Loucy (cell line): ENCODE results near the gene CNP.

Source experiments
- H2AFZ ChIP-seq: fragments of 200-600 bp; sonication (generic); 2 replicates; pipeline ENCODE4 v1.6.0; 2016; ENCODE audit warnings: antibody characterized with exemption, mild to moderate bottlenecking, low read length, moderate library complexity
- H3F3A ChIP-seq: fragments of 200-600 bp; 2 replicates; pipeline ENCODE4 v1.6.0; 2016; ENCODE audit warnings: antibody characterized with exemption, low read depth, mild to moderate bottlenecking
- H3K27me3 ChIP-seq: fragments of 200-600 bp; sonication (generic); 2 replicates; pipeline ENCODE4 v1.6.1; 2014; ENCODE audit warnings: low read length, mild to moderate bottlenecking; ENCODE audit not compliant: insufficient read depth, poor library complexity, severe bottlenecking
- H3K36me3 ChIP-seq: fragments of 200-600 bp; sonication (generic); 2 replicates; pipeline ENCODE4 v1.6.1; 2016; ENCODE audit warnings: low read length; ENCODE audit not compliant: insufficient read depth
- H3K4me1 ChIP-seq: fragments of 200-600 bp; sonication (generic); 2 replicates; pipeline ENCODE4 v1.5.1; 2014; ENCODE audit warnings: low read length, mild to moderate bottlenecking; ENCODE audit not compliant: insufficient read depth, poor library complexity, severe bottlenecking
- H3K4me2 ChIP-seq: fragments of 200-600 bp; sonication (generic); 2 replicates; pipeline ENCODE4 v1.6.0; 2014; ENCODE audit warnings: antibody characterized with exemption, low read length, low read depth, mild to moderate bottlenecking; ENCODE audit not compliant: poor library complexity, severe bottlenecking
- H3K4me3 ChIP-seq: fragments of 200-600 bp; sonication (generic); 2 replicates; pipeline ENCODE4 v1.5.1; 2014; ENCODE audit warnings: low read length, mild to moderate bottlenecking, mixed read lengths; ENCODE audit not compliant: poor library complexity, severe bottlenecking
- H3K79me2 ChIP-seq: fragments of 200-600 bp; sonication (generic); 2 replicates; pipeline ENCODE4 v1.6.1; 2014; ENCODE audit warnings: low read length; ENCODE audit not compliant: insufficient read depth
- H3K9ac ChIP-seq: fragments of 200-600 bp; sonication (generic); 2 replicates; pipeline ENCODE4 v1.6.0; 2014; ENCODE audit warnings: mild to moderate bottlenecking, low read depth, low read length, moderate library complexity; ENCODE audit not compliant: poor library complexity, severe bottlenecking
- H3K9me2 ChIP-seq: fragments of 200-600 bp; sonication (generic); replicated peaks from 2 replicates; pipeline ENCODE4 v1.6.1; 2016; ENCODE audit warnings: low read depth, low read length, mixed read lengths
- H3K9me3 ChIP-seq: fragments of 200-600 bp; sonication (generic); 2 replicates; pipeline ENCODE4 v1.6.1; 2014; ENCODE audit warnings: mild to moderate bottlenecking, antibody characterized with exemption, low read length, low read depth; ENCODE audit not compliant: insufficient read depth
- H4K20me1 ChIP-seq: fragments of 200-600 bp; sonication (generic); 2 replicates; pipeline ENCODE4 v1.6.0; 2014; ENCODE audit warnings: antibody characterized with exemption, low read length, mild to moderate bottlenecking; ENCODE audit not compliant: insufficient read depth, poor library complexity, severe bottlenecking
- CTCF ChIP-seq: fragments of 200-600 bp; sonication (generic); conservative IDR thresholded peaks from 2 replicates; pipeline ENCODE4 v1.5.1; 2014; ENCODE audit warnings: mild to moderate bottlenecking, antibody characterized with exemption, low read length
- EZH2phosphoT487 ChIP-seq: fragments of 200-600 bp; IDR thresholded peaks from 2 replicates; pipeline ENCODE4 v1.6.1; 2018; ENCODE audit warnings: antibody characterized with exemption, mild to moderate bottlenecking, moderate library complexity, borderline replicate concordance

CNP gene

GRCh38 chr17:41974031-41974430 is 7.4 kb downstream of the CNP start:
- H3K9me3 ChIP-seq, result no peaks in the 10 kb centered on the region
- no peak overlapping the region for H3K4me2 ChIP-seq
- no peaks in the 10 kb centered on the region for H3K9me2 ChIP-seq
- H3K27me3 ChIP-seq, result no peaks in the 10 kb centered on the region
- no peaks in the 10 kb centered on the region for H4K20me1 ChIP-seq
- no peak overlapping the region for H3K9ac ChIP-seq
- H3K79me2 ChIP-seq, result peaks cover 17% of the 10 kb centered on the region; the same call in 1 of the 2 replicates
- peaks cover 60% of the 10 kb centered on the region; the same call in 1 of the 2 replicates for H3K36me3 ChIP-seq
- no peaks in the 10 kb centered on the region for H3K4me1 ChIP-seq
- TF ChIP-seq EZH2phosphoT487, result no peak
- TF ChIP-seq CTCF, result no peak
- no peak overlapping the region for H3K4me3 ChIP-seq
- no peak overlapping the region for H2AFZ ChIP-seq
- H3F3A ChIP-seq, result no peaks in the 10 kb centered on the region

- Histone ChIP-seq H3K36me3 (peaks cover 60% of the 10 kb centered on the region; the same call in 1 of the 2 replicates), H3K4me1 (no peaks in the 10 kb centered on the region)
Observed at GRCh38 chr17:41974658-41975057, 8.1 kb downstream of the CNP start.

GRCh38 chr17:41975099-41976083 is 8.8 kb downstream of the CNP start:
- Histone ChIP-seq H3K9me2 (no peaks in the 10 kb centered on the region), H3K4me3 (no peak overlapping the region), H4K20me1 (no peaks in the 10 kb centered on the region), H3K9me3 (no peaks in the 10 kb centered on the region), H3K9ac (no peak overlapping the region), H3K27me3 (no peaks in the 10 kb centered on the region), H2AFZ (no peak overlapping the region), H3K79me2 (peaks cover 11% of the 10 kb centered on the region; the same call in 1 of the 2 replicates), H3F3A (no peaks in the 10 kb centered on the region), H3K4me2 (no peak overlapping the region), H3K36me3 (peaks cover 64% of the 10 kb centered on the region; the same call in 1 of the 2 replicates), H3K4me1 (no peaks in the 10 kb centered on the region)
- TF ChIP-seq CTCF, result no peak
- TF ChIP-seq EZH2phosphoT487, result no peak

More at GRCh38 chr17:41974658-41975057, 8.1 kb downstream of the CNP start:
- Histone ChIP-seq H3K79me2 (peaks cover 14% of the 10 kb centered on the region; the same call in 1 of the 2 replicates), H4K20me1 (no peaks in the 10 kb centered on the region), H2AFZ (no peak overlapping the region), H3K9ac (no peak overlapping the region), H3F3A (no peaks in the 10 kb centered on the region), H3K27me3 (no peaks in the 10 kb centered on the region), H3K9me2 (no peaks in the 10 kb centered on the region), H3K4me2 (no peak overlapping the region), H3K4me3 (no peak overlapping the region), H3K9me3 (no peaks in the 10 kb centered on the region)
- TF ChIP-seq EZH2phosphoT487, result no peak
- TF ChIP-seq CTCF, result no peak
